IPS-18a (cell line): ENCODE results near the gene NAT14.

Experiments
- H3K27ac ChIP-seq: one replicate; pipeline ENCODE4 v1.5.1; 2013; ENCODE audit warnings: low read length
- H3K27me3 ChIP-seq: one replicate; pipeline ENCODE4 v1.6.1; 2013; ENCODE audit warnings: mild to moderate bottlenecking, low read length; ENCODE audit not compliant: control insufficient read depth, insufficient read depth
- H3K36me3 ChIP-seq: one replicate; pipeline ENCODE4 v1.6.1; 2013; ENCODE audit warnings: low read depth, low read length; ENCODE audit not compliant: control insufficient read depth
- H3K4me1 ChIP-seq: one replicate; pipeline ENCODE4 v1.6.1; 2013; ENCODE audit warnings: low read depth, low read length; ENCODE audit not compliant: control insufficient read depth
- H3K4me3 ChIP-seq: one replicate; pipeline ENCODE4 v1.5.1; 2013; ENCODE audit warnings: low read length
- H3K9ac ChIP-seq: one replicate; pipeline ENCODE4 v1.6.1; 2013; ENCODE audit warnings: mild to moderate bottlenecking, low read length, moderate library complexity
- H3K9me3 ChIP-seq: one replicate; pipeline ENCODE4 v1.6.1; 2013; ENCODE audit warnings: low read depth, low read length; ENCODE audit not compliant: control insufficient read depth

Gene NAT14

DNA sequence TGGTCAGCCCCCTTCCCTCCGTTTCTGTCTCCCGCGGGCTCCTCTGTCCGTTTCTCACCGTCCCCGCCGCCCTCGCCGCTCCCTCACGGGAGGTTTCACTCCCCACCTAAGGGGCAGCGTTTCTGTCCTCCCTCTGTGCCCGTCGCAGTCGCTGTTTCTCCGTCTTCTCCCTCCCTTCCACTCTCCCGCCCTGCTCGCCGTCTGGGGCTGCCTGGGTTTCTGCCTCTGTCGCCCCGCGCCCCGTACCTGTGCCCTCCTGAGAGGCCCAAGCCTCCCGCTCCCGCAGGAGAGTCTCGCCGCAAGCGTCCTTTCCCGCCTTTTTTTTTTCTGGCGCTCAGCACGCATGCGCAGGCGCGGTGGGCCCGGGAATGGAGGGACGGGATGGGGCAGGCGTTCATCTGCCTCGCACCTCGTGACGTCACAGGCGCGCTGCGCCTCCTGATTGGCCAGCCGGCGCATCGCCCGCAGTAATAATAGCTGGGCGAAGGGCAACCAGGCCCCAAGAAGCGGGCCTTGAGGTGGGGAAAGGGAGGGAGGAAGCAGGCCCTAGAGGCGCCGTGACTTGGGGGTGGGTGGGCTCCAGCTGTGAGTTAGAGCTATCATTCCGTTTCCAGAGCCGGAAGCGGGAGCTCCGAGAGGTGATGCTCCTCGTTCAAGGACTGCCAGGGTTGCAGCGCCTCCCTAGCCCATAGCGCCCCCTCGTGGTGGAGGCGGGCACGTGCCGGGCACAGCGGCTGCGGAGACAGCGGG is 18.7 kb downstream of the NAT14 start:
- Histone ChIP-seq H3K9me3 (no peaks in the 10 kb centered on the region), H3K9ac (no peak overlapping the region), H3K36me3 (no peaks in the 10 kb centered on the region), H3K27ac (no peak overlapping the region), H3K27me3 (peaks cover 35% of the 10 kb centered on the region), H3K4me3 (peak overlapping the region; percentile 25), H3K4me1 (no peaks in the 10 kb centered on the region)

DNA sequence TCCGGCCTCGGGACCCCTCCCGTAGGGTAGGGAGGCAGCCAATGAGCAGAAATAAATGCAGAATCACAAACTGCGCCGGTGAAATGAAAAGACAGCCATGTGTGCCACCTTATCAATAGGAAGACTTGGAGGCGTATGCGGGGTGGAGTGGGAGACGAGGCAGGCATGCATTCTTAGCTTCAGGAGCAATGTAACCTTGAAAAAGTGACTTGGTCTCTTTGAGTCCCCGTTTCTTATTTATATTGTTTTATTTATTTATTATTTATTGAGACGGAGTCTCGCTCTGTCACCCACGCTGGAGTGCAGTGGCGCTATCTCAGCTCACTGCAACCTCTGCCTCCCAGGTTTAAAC is 19.2 kb downstream of the NAT14 start:
- Histone ChIP-seq H3K4me3 (no peak overlapping the region), H3K9me3 (no peaks in the 10 kb centered on the region), H3K27me3 (peaks cover 35% of the 10 kb centered on the region), H3K4me1 (no peaks in the 10 kb centered on the region), H3K9ac (no peak overlapping the region), H3K27ac (no peak overlapping the region), H3K36me3 (no peaks in the 10 kb centered on the region)

DNA sequence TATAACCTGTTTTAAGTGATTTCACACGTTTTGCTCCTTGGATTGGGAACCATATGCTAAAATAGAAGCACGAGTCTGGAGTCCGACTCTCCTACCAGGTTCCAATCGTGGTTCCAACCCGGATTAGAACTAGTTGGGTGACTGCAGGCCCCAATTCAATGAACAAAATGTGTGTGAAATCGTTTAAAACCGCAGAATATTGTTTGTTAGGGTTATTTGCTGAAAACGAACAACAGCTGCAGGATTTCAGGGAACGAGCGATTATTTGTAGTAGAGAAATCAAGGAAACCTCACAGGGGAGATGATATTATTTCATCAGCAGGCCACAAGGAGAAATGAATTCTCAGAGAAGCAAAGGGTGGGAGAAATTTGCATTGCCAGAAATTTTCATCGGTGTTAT is 20.0 kb downstream of the NAT14 start:
- no peak overlapping the region for H3K27ac ChIP-seq
- peaks cover 35% of the 10 kb centered on the region for H3K27me3 ChIP-seq
- H3K9me3 ChIP-seq, result no peaks in the 10 kb centered on the region
- H3K36me3 ChIP-seq, result no peaks in the 10 kb centered on the region
- no peak overlapping the region for H3K4me3 ChIP-seq
- no peak overlapping the region for H3K9ac ChIP-seq
- no peaks in the 10 kb centered on the region for H3K4me1 ChIP-seq

DNA sequence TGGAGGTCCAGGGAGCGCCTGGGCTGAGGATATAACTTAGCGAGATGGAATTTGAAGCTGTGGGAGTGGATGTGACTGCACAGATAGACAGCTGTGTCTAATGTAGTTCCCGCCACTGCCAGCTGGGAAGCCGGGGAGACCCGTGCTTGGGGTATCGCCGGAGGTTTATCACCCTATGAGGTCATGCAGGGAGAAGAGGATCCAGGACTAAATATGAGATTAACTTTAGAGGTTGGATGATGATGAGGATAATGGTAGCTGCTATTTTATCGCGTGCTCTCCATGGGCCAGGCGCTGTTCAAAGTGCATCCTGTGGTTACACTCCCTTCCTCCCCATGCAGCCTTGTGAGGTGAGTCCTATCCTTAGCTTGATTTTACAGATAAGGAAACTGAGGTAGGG is 23.1 kb downstream of the NAT14 start:
- H3K4me3 ChIP-seq, result no peak overlapping the region
- H3K9ac ChIP-seq, result no peak overlapping the region
- no peak overlapping the region for H3K27ac ChIP-seq
- peaks cover 15% of the 10 kb centered on the region for H3K27me3 ChIP-seq
- H3K4me1 ChIP-seq, result no peaks in the 10 kb centered on the region
- no peaks in the 10 kb centered on the region for H3K36me3 ChIP-seq
- no peaks in the 10 kb centered on the region for H3K9me3 ChIP-seq

DNA sequence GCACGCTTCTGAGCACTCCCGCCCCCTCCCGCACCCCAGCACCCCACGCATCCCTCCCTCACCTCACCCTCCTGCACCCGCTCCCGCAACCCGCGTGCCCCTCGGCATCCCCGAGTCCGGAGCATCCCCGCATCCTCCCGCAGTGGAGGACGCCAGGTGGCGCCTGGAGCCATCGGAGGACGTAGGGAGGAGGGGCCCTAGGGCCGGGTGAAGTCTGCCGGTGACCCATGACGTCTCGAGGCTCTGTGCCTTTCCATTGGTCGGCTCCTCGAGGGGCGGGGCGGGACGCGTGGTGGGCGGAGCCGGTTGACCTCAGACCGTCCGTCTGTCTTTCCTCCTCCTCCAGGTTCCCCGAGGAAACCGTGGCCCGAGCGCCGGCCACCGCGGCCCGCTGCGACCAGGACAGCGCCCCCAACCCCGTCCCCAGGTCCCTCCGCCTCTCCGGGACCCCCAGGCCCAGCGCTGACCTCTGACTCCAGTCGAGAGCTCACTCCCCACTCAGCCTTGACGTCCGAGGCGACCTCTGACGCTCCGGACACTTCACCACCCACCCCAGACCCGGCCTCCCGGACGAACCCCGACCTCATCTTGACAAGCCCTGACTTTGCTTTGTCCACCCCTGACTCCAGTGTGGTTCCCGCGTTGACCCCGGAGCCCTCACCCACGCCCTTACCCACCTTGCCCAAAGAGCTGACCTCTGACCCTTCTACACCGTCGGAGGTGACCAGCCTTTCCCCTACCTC is 32.1 kb downstream of the NAT14 start:
- no peak overlapping the region for H3K27ac ChIP-seq
- H3K36me3 ChIP-seq, result no peaks in the 10 kb centered on the region
- no peak overlapping the region for H3K9ac ChIP-seq
- H3K4me3 ChIP-seq, result peak overlapping the region; percentile 35
- no peaks in the 10 kb centered on the region for H3K9me3 ChIP-seq
- no peaks in the 10 kb centered on the region for H3K4me1 ChIP-seq
- H3K27me3 ChIP-seq, result no peaks in the 10 kb centered on the region

DNA sequence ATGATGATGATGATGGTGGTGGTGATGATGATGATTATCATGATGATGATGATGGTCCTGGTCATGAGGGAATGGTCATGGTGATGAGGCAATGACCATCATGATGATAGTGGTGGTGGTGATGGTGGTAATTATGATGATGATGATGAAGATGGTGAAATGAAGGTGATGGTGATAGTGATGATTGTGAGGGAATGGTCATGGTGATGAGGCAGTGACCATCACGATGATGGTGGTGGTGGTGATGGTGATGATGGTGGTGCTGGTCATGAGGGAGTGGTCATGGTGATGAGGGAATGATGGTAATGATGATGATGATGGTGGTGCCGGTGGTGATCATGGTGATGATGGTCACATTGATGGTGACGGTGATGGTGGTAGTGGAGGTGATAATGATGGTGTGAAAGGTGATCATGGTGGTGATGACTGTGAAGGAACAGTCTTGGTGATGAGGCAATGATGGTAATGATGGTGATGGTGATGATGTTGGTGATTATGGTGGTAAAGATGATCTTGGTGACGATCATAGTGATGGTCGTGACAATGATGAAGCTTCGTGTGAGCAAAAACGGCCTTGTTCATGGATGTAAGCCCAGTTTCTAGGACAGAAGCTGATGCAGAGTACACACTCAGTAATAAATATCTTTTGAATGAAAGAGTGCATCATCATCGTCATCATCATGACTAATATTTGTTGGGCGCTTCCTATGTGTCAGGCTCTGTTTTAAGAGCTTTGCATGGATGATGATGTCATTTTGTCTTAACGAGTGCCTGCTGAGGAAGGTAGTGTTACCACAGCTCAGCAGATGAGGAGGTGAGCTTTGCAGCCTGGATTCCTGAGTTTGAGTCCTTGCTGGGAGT is 34.7 kb downstream of the NAT14 start:
- Histone ChIP-seq H3K36me3 (no peaks in the 10 kb centered on the region), H3K4me1 (no peaks in the 10 kb centered on the region), H3K9ac (no peak overlapping the region), H3K4me3 (no peak overlapping the region), H3K27me3 (no peaks in the 10 kb centered on the region), H3K27ac (no peak overlapping the region), H3K9me3 (no peaks in the 10 kb centered on the region)

DNA sequence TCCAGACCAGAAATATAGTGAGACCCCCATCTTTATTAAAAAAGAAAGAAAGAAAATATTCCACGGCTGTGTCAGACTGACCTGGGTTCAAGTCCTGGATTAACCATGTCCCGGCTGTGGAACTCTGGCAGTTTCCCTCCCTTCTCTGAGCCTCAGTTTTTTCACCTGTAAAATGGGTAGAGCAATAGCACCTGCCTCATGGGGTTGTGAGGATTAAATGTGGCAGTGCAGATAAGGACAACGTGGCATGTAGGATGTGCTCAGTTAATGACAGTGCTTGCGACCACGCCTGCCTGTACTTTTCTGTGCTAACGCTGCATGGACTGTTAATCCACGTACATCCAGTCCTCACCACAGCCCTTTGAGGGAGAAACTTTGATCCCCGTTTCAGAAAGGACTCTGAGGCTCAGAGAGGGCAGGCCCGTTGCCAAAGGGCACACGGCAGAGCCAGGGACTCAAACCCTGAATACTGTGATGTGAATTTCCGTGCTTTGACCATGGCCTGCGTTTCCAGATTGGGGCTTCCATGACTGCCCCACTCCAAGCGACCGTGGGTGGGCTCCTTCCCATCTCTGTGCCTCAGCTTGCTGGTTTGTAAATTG is 35.8 kb downstream of the NAT14 start:
- H3K9me3 ChIP-seq, result no peaks in the 10 kb centered on the region
- no peak overlapping the region for H3K27ac ChIP-seq
- no peak overlapping the region for H3K4me3 ChIP-seq
- no peak overlapping the region for H3K9ac ChIP-seq
- H3K4me1 ChIP-seq, result no peaks in the 10 kb centered on the region
- no peaks in the 10 kb centered on the region for H3K27me3 ChIP-seq
- H3K36me3 ChIP-seq, result no peaks in the 10 kb centered on the region

DNA sequence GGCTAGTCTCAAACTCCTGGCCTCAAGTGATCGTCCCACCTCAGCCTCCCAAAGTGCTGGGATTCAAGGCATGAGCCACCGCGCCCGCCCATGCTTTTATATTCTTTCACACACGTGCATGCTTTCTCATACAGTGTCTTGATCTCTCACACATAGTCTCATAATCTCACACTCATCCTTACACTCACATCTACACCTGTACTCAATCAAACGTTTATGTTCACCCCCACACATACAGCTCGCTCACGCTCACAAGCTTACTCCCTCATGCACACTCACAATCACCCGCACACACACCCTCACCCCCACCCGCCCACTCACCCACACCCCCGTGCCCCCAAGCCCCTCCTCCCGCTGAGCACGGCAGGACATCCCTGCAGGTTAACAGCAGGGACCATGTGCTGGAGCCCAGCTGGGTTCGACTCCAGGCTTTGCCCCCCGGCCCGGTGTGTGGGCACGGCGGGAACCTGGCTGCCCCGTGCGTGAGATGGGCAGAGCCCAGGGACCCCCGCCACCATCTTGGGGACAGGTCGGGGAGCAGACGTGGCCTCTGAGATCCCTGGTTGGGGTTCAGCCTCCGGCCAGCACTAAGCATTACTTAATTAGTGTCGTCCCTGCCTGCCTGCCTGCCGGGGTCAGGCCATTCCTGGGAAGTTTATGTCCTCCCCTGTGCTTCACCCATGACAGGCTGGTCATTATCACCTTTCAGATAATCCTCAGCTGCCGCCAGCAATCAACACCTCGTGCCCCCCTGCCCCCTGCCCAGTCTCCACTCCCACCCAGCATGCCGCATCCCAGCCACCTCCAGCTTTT is 40.5 kb downstream of the NAT14 start:
- Histone ChIP-seq H3K9ac (no peak overlapping the region), H3K27me3 (no peaks in the 10 kb centered on the region), H3K36me3 (no peaks in the 10 kb centered on the region), H3K4me3 (no peak overlapping the region), H3K4me1 (no peaks in the 10 kb centered on the region), H3K9me3 (no peaks in the 10 kb centered on the region), H3K27ac (no peak overlapping the region)

DNA sequence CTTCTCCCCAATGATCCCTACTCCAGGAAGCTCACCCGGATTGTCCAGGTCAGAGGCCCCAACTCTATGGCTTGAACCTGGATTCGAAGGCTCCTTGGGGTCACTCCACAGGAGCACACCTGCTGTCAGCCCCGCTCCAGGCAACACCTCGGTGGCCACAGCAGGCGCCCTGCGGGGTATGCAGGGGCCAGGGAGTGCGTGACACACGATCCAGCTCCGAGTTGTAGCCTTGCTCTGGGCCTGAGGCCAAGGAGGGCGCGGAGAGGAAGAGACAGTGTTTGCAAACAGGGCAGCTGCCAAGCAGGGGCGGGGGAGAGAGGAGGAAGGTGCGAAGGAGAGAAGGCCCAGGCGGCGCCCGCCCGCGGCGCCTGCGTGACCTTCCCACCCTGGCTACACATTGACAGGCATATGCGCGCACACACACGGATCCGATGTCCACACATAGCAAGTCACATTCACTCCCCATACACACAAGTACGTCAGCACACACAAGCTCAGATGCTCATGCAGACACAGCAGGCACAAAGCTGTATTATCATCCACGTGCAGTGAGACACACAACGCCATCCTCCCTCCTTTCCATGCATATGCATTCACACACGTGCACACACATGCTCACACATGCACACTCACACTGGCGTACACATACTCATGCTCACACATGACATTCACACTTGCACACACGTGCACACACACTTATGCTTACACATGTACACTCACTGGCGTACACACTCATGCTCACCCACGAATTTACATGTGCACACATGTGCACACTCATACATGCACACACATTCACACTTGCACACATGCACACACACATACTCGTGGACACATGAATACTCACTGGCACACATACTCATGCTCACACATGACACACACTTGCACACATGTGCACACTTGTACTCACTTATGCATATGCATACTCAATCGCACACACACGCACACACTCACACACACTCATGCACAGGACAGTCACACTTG is 41.5 kb downstream of the NAT14 start:
- no peaks in the 10 kb centered on the region for H3K4me1 ChIP-seq
- H3K9me3 ChIP-seq, result no peaks in the 10 kb centered on the region
- H3K9ac ChIP-seq, result no peak overlapping the region
- no peaks in the 10 kb centered on the region for H3K27me3 ChIP-seq
- no peak overlapping the region for H3K27ac ChIP-seq
- no peaks in the 10 kb centered on the region for H3K36me3 ChIP-seq
- H3K4me3 ChIP-seq, result no peak overlapping the region
